Rectal smooth muscle tissue (tissue), 1 donor: ENCODE data around the gene PDLIM1.

Experiments used
- H3K27ac ChIP-seq: one replicate; pipeline ENCODE4 v1.7.0; 2013; ENCODE audit warnings: low read depth, low read length, inconsistent platforms
- H3K27me3 ChIP-seq: one replicate; pipeline ENCODE4 v1.7.0; 2013; ENCODE audit warnings: low read length; ENCODE audit not compliant: control insufficient read depth, insufficient read depth
- H3K36me3 ChIP-seq: one replicate; pipeline ENCODE4 v1.7.0; 2013; ENCODE audit warnings: low read length; ENCODE audit not compliant: control insufficient read depth, insufficient read depth
- H3K4me1 ChIP-seq: one replicate; pipeline ENCODE4 v1.7.0; 2013; ENCODE audit warnings: low read length; ENCODE audit not compliant: control insufficient read depth, insufficient read depth
- H3K4me3 ChIP-seq: one replicate; pipeline ENCODE4 v1.7.0; 2013; ENCODE audit warnings: low read length
- H3K9ac ChIP-seq: one replicate; pipeline ENCODE4 v1.7.0; 2013; ENCODE audit warnings: low read length

PDLIM1 gene

DNA sequence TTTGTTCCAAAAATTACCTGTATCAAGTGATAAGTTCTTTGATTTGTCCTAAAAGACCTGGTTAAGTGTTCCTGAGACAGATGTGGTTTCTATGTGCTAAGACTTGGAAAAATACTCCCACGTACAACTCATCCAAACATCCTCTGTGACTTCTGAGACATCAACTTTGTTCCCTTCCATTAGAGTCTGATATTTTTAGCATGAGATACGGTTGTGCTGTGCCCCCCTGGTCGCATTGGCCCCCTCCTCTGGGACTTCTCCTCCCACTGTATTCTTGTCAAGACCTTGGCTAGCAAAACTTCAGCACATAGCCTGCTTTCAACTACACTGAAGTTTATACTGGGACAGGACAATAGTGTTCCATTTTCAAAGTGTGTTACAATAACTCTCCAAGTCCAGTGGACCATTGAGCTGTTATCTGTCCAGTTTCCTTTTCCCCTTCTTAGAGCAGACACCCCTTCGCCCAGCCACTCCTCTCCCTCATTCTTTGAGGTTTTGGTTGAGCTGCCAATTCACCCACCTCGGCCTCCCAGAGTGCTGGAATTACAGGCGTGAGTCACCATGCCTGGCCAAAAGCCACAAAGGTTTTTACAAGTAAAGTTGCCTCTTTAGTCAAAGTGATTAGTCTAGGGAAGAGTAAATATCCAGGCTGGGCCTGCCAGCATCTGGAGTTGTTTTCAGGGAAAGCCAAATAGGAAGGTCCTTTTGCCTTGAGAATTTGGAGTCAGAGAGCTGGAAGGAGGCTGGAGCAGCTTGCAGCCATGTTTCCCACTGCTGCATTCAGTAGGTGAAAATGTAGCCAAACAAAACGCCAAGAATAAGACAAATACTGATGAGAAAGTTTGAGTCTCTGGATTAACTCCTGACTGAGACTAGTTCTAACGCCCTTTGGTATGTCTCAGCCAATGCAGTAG, 17.8 kb upstream of the PDLIM1 start:
- Histone ChIP-seq H3K4me1 (peaks cover 15% of the 10 kb centered on the region), H3K27me3 (no peaks in the 10 kb centered on the region), H3K27ac (peak overlapping the region; percentile 48), H3K36me3 (no peaks in the 10 kb centered on the region), H3K4me3 (no peak overlapping the region), H3K9ac (no peak overlapping the region)

DNA sequence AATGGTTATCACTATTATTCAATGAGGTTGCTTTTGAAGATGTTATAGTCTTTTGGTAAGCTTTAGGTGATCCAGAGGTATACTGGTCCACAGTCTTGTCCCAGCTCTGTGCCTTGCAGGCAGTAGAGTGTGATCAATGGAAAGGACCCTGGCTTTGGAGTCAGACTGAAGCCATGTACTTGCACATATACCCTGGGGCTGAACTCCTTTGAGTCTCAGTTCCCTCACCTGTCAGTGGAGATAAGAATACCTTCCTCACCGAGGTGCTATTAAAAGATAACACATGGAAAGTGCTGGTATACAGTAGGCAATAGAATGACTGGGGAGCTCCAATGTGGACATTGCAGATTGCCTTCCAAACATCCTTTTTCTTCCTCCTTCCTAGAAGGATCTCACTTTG, 16.0 kb upstream of the PDLIM1 start:
- Histone ChIP-seq H3K9ac (no peak overlapping the region), H3K27ac (no peak overlapping the region), H3K4me1 (peaks cover 2% of the 10 kb centered on the region), H3K4me3 (no peak overlapping the region), H3K27me3 (no peaks in the 10 kb centered on the region), H3K36me3 (no peaks in the 10 kb centered on the region)

DNA sequence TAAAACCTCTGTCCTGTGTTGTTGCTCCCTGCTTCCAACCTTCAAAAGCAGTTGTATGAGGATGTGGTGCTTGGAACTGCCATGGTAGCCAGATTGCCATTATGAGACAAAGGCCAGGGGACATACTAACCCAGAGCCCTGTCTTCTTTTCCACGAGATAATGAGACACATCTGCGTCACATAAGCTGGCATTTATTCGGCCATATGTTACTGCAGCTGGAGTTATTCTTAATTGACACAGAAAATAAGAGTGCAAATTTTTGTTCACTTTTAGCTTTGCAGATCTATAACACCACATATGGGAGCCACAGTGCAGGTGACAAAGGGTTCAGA, 15.5 kb upstream of the PDLIM1 start:
- no peak overlapping the region for H3K4me3 ChIP-seq
- H3K36me3 ChIP-seq: no peaks in the 10 kb centered on the region
- no peaks in the 10 kb centered on the region for H3K27me3 ChIP-seq
- peaks cover 2% of the 10 kb centered on the region for H3K4me1 ChIP-seq
- no peak overlapping the region for H3K27ac ChIP-seq
- no peak overlapping the region for H3K9ac ChIP-seq

DNA sequence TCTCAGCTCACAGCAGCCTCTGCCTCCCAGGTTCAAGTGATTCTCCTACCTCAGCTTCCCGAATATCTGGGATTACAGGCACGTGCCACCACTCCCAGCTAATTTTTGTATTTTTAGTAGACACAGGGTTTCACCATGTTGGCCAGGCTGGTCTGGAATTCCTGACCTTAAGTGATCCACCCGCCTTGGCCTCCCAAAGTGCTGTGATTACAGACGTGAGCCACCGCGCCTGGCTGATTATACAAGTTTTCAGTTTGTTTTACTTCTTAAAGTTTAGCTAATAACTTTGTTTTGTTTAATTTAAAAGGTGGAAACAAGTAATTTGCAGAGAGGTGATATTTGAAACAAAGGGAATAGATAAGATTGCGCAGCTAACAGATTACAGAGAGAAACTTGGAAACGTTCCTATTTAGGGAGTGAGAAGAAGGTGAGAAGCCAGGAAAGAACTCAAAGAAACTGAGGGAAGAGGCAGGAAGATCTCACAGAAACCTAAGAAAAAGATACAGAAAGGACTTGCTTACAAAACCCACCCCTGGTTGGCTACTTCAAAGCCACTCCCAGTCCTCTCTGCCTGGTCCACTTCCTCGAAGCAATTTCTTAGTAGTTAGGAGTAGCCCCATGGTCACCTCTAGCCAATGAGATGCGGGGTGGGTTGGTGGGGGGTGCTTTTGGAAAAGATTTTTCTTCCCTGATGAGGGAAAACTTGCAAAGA, 15.0 kb upstream of the PDLIM1 start:
- Histone ChIP-seq H3K27ac (no peak overlapping the region), H3K4me1 (peaks cover 2% of the 10 kb centered on the region), H3K36me3 (no peaks in the 10 kb centered on the region), H3K27me3 (no peaks in the 10 kb centered on the region), H3K4me3 (no peak overlapping the region), H3K9ac (no peak overlapping the region)

DNA sequence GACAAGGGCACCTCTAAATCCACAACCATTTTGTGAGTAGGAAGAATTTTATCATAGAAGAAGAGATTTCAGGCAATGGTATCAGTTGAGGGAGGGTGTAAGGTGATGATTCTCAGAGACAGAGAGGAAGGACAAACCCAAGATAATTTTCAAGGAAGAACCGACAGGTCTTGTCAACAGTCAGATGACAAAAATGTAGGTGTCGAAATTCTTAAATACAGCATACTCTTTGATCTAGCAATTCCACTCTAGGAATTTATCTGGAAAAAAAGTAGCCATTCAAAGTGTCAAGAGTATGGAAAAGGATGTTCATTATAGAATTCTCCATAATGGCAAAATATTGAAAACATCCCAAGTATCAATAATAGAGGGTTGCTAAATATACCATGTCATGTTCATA, 14.2 kb upstream of the PDLIM1 start:
- Histone ChIP-seq H3K27ac (no peak overlapping the region), H3K27me3 (no peaks in the 10 kb centered on the region), H3K4me1 (no peaks in the 10 kb centered on the region), H3K36me3 (no peaks in the 10 kb centered on the region), H3K4me3 (no peak overlapping the region), H3K9ac (no peak overlapping the region)

DNA sequence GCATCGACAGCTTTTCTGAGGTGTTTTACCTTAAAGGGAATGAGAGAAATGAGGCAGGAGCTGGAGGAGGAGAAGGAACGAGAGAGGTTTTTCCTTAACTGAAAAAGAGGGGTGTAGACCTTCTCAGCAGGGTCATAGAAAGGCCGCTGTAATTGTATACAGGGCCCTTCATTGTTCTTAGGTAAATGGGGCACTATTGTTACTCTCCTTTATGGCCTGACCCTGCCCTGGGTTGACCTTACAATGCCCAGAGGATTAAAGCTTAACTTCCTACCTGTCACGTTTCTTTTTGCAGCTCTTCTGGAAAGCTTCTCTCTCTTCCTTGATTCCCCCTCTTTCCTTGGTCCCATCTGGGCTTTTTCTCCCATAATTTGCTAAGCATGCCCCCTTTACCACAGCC, 13.7 kb upstream of the PDLIM1 start:
- H3K9ac ChIP-seq: no peak overlapping the region
- H3K36me3 ChIP-seq: no peaks in the 10 kb centered on the region
- H3K4me3 ChIP-seq: no peak overlapping the region
- H3K4me1 ChIP-seq: no peaks in the 10 kb centered on the region
- H3K27ac ChIP-seq: no peak overlapping the region
- no peaks in the 10 kb centered on the region for H3K27me3 ChIP-seq

DNA sequence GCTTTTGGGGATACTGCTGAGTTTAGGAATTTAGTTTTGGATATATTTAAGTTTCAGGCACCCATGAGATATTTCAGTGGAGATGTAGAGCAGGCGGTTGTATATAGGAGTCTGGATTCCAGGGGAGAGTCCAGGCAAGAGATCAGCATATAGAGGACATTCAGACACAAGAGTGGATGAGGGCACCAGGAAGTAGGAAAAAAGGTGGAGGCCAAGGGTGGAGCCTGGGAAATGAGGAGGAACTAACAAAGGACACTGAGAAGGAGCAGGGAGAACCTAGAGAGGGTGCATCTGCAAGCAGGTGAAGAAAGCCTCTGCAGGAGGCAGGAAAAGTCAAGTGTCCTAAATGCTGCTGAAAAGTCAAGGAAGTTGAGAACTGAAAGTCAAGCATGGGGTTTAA, 13.1 kb upstream of the PDLIM1 start:
- H3K9ac ChIP-seq: no peak overlapping the region
- H3K4me1 ChIP-seq: no peaks in the 10 kb centered on the region
- H3K27ac ChIP-seq: no peak overlapping the region
- H3K36me3 ChIP-seq: no peaks in the 10 kb centered on the region
- no peaks in the 10 kb centered on the region for H3K27me3 ChIP-seq
- H3K4me3 ChIP-seq: no peak overlapping the region

DNA sequence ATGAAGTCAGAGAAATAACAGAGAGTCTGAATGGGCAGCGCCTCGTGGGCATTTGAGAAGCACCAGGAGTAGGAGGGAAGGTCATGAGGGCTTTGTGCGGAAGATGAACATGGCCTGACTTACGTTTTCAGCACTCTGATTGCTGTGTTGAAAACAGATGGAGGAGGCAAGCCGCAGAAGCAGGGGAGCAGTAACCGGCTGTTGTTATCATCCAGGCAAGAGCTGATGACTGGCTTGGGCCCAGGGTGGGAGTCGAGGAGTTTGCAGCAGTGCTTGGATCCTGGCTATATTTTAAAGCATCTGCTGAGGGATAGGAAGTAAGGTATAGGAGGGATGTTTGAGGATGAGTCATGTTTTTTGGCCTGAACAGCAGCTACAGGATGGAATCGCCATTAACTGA, 12.7 kb upstream of the PDLIM1 start:
- H3K4me3 ChIP-seq: no peak overlapping the region
- H3K36me3 ChIP-seq: no peaks in the 10 kb centered on the region
- no peak overlapping the region for H3K27ac ChIP-seq
- H3K9ac ChIP-seq: no peak overlapping the region
- no peaks in the 10 kb centered on the region for H3K27me3 ChIP-seq
- no peaks in the 10 kb centered on the region for H3K4me1 ChIP-seq

DNA sequence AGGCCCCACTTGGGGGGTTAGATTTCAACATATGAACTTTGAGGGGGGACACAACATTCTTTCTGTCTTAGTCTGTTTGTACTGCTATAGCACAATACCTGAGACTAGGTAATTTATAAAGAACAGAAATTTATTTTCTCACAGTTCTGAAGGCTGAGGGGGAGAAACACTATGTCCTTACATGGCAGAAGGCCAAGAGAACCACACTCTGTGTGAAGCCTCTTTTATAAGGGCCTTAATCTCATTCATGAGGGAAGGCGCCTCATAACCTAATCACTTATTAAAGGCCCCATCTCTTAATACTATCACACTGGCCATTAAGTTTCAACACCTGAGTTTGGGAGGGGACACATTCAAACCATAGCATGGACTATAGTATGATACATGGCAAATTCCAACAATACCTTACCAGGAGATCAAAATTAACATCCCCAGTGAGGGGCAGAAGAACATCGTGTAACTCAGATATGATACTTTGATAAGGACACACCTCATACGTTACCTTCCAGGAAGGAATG, 9.3 kb upstream of the PDLIM1 start:
- Histone ChIP-seq H3K36me3 (no peaks in the 10 kb centered on the region), H3K4me1 (peaks cover 2% of the 10 kb centered on the region), H3K9ac (no peak overlapping the region), H3K27me3 (no peaks in the 10 kb centered on the region), H3K27ac (no peak overlapping the region), H3K4me3 (no peak overlapping the region)

DNA sequence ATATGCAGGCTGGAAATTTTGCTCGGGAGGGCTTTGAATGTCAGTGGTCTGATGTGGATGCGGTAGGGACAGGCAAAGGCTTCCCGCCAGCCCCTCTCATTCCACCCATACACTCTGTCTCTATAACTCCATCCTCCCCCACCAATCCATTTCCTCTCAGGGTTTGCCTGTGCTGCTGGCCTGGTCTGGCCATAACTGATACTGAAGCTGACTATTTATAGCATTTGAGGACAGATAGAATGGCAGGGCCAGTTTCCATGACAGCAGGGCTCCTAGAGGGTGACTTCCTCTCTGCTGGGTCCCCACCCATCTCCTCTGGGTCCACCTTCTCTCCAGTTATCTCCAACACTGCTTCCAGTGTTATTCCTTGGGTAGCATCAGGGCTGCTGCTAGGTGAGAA, 6.6 kb upstream of the PDLIM1 start:
- H3K9ac ChIP-seq: no peak overlapping the region
- H3K27ac ChIP-seq: no peak overlapping the region
- H3K4me1 ChIP-seq: peaks cover 6% of the 10 kb centered on the region
- no peaks in the 10 kb centered on the region for H3K27me3 ChIP-seq
- H3K36me3 ChIP-seq: no peaks in the 10 kb centered on the region
- no peak overlapping the region for H3K4me3 ChIP-seq

DNA sequence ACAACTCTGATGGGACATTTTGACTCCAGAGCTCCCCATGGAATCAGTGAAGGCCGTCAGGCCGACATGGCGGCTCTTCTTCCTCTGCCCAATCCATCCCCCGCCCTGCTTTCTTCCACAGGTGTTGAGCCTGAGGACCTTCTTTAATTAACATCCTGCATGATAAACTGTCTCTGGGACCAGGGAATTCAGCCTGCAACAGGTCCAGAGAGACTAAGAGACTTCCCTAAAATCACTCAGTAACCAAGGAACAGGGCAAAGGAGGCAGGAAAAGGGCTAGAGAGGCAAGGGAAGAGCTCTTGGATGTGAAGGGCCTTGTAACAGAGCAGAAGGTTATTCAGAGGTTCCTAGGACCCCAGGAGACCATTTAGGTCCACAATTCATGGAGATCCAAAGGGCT, 6.0 kb upstream of the PDLIM1 start:
- Histone ChIP-seq H3K4me1 (peaks cover 6% of the 10 kb centered on the region), H3K36me3 (no peaks in the 10 kb centered on the region), H3K4me3 (no peak overlapping the region), H3K27me3 (no peaks in the 10 kb centered on the region), H3K27ac (no peak overlapping the region), H3K9ac (no peak overlapping the region)

DNA sequence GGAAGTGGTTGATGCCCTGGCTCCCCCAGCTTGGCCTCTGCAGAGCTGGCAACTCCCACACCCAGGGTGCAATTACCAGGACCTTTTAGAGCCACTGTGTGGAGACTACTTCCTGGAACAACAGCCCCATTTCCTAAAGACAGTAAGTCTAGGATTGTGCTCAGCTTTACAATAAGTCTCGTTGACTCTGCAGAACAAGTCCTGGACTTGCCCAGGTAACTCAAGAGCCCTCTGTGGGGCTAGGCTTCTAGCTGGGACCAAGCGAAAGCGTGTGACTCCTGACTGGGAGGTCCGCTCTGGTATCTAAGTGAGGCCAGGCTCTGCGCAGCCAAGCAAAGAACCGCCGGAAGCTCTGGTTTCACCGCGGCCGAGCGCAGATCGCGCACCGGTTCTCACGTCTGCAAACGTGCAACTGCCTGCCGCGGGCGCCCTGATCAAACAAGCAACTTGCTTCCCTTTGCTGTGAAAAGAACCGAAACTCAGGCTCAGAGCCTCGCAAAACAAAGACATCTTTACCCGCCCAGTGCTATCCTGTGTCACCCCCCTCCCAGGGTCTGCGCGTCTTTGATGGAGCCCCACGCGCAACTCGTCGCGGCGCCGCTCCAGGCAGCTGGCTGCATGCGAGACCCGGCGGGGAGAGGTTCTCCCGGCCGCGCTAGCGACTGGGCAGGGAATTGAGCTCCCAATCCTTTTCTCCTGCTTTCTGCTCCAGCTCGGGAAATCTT, 4.4 kb upstream of the PDLIM1 start:
- Histone ChIP-seq H3K27me3 (no peaks in the 10 kb centered on the region), H3K36me3 (no peaks in the 10 kb centered on the region), H3K27ac (peak overlapping the region; percentile 43), H3K4me1 (peaks cover 6% of the 10 kb centered on the region), H3K4me3 (peak overlapping the region; percentile 59), H3K9ac (peak overlapping the region; percentile 27)
